NOMO-1 treated with dmso at 0.1 percent for 144 hours (cell line): Measurements from ENCODE around the gene SRPK1.

Source experiments
- DNase-seq: peaks from one replicate; lab custom pipeline; 2025; ENCODE audit not compliant: unreplicated experiment; lab: John Stamatoyannopoulos, UW

The SRPK1 gene

DNA sequence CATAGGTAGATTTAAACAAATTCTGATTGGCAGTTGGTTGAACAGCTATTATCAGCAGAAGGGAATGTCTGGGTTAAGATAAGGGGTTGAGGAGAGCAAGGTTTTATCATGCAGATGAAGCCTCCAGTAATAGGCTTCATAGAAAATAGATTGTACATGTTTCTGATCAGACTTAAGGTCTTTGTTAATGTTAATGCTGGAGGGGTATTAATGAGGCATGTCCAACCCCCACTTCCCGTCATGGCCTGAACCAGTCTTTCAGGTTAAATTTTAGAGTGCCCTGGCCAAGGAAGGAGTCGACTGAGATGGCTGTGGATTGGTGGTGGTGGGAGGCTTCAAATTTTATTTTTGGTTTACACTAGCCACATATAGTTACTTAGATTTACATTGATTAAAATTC, 136.7 kb downstream of the SRPK1 start:
- no peak for DNase-seq
